RWPE2 (cell line): ENCODE results near the gene PDE7B.

Source experiments
- ATAC-seq: fragments of 200-7000 bp; cut with Tn5 transposase; 3 replicates; pipeline ENCODE4 v1.9.1; 2021; ENCODE audit warnings: low read depth
- DNase-seq: peaks from one replicate; pipeline ENCODE4 v3.0.0-alpha.2; 2020; ENCODE audit warnings: low spot score
- H3K27ac ChIP-seq: fragments of 450-650 bp; 2 replicates; pipeline ENCODE4 v1.5.1; 2017; ENCODE audit warnings: mild to moderate bottlenecking; ENCODE audit not compliant: poor library complexity, severe bottlenecking
- H3K27me3 ChIP-seq: fragments of 250-450 bp; sonication (Bioruptor Pico); 2 replicates; pipeline ENCODE4 v1.5.1; 2021; ENCODE audit warnings: mild to moderate bottlenecking, moderate library complexity; ENCODE audit not compliant: insufficient read depth, poor library complexity, severe bottlenecking
- H3K36me3 ChIP-seq: fragments of 250-450 bp; sonication (Bioruptor Pico); 2 replicates; pipeline ENCODE4 v1.5.1; 2020; ENCODE audit warnings: low read depth, mild to moderate bottlenecking, moderate library complexity
- H3K4me1 ChIP-seq: fragments of 250-450 bp; sonication (Bioruptor Pico); 2 replicates; pipeline ENCODE4 v1.5.1; 2021; ENCODE audit warnings: mild to moderate bottlenecking, moderate library complexity; ENCODE audit not compliant: insufficient read depth, poor library complexity, severe bottlenecking
- H3K4me3 ChIP-seq: fragments of 250-450 bp; sonication (Bioruptor Pico); 2 replicates; pipeline ENCODE4 v1.5.1; 2021; ENCODE audit warnings: mild to moderate bottlenecking, moderate library complexity; ENCODE audit not compliant: severe bottlenecking
- H3K9me3 ChIP-seq: fragments of 250-450 bp; sonication (Bioruptor Pico); 2 replicates; pipeline ENCODE4 v1.5.1; 2021; ENCODE audit warnings: mild to moderate bottlenecking, moderate library complexity; ENCODE audit not compliant: severe bottlenecking
- TF ChIP-seq, protein P1 (sequence below): fragments of 450-650 bp; IDR thresholded peaks from one replicate; pipeline ENCODE4 v1.5.1; 2017; ENCODE audit warnings: mild to moderate bottlenecking, moderate library complexity; ENCODE audit not compliant: poor library complexity, severe bottlenecking

Gene PDE7B

DNA sequence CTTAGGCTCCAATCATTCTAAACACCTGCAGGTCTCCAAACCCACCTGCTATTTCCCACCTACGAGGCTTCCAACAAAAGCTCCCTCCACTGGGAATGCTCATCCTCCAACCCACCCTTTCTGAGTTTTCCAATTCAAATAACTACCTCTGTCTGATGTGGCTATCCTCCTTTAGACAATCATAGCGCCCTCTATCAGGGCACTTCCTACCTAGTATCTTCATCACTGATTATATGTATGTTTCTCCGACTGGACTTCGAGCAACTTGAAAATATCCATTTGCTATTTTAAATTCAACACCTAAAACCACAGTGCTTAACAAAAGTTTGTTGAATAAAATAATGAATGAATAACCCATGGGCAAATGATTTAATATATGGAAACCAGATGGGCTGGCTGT is 357.3 kb downstream of the PDE7B start:
- no peak for ATAC-seq

DNA sequence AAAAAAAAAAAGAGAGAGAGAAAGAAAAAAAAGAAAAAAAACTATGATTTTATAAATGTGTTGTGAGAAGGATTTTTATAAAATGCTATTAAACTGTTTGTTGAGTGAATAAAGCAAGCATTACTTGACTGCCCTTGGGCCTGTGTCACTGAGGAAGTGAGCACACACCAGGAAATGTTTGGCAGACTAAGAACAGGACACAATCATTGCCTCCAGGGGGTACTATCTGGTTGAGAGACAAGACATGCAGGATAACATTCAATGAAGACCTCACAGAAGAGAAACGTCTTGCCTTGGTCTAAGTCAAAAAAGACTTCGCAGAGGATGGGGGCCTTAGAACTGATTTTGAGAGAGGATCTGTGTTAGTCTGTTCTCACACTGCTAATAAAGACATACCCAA is 358.0 kb downstream of the PDE7B start:
- no peak overlapping the region for H3K4me3 ChIP-seq
- ATAC-seq (no peak), DNase-seq (no peak)
- H3K4me1 ChIP-seq, result no peaks in the 10 kb centered on the region
- H3K27ac ChIP-seq, result no peak overlapping the region
- H3K27me3 ChIP-seq, result no peaks in the 10 kb centered on the region
- TF ChIP-seq, protein P1, sequence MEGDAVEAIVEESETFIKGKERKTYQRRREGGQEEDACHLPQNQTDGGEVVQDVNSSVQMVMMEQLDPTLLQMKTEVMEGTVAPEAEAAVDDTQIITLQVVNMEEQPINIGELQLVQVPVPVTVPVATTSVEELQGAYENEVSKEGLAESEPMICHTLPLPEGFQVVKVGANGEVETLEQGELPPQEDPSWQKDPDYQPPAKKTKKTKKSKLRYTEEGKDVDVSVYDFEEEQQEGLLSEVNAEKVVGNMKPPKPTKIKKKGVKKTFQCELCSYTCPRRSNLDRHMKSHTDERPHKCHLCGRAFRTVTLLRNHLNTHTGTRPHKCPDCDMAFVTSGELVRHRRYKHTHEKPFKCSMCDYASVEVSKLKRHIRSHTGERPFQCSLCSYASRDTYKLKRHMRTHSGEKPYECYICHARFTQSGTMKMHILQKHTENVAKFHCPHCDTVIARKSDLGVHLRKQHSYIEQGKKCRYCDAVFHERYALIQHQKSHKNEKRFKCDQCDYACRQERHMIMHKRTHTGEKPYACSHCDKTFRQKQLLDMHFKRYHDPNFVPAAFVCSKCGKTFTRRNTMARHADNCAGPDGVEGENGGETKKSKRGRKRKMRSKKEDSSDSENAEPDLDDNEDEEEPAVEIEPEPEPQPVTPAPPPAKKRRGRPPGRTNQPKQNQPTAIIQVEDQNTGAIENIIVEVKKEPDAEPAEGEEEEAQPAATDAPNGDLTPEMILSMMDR, result no peak
- H3K9me3 ChIP-seq, result no peaks in the 10 kb centered on the region
- no peaks in the 10 kb centered on the region for H3K36me3 ChIP-seq

More for the DNA sequence above, 357.3 kb downstream of the PDE7B start:
- H3K4me1 ChIP-seq, result no peaks in the 10 kb centered on the region
- H3K4me3 ChIP-seq, result no peak overlapping the region
- no peaks in the 10 kb centered on the region for H3K36me3 ChIP-seq
- no peak overlapping the region for H3K27ac ChIP-seq
- no peaks in the 10 kb centered on the region for H3K9me3 ChIP-seq
- TF ChIP-seq, protein P1, result no peak
- no peak for DNase-seq
- no peaks in the 10 kb centered on the region for H3K27me3 ChIP-seq

DNA sequence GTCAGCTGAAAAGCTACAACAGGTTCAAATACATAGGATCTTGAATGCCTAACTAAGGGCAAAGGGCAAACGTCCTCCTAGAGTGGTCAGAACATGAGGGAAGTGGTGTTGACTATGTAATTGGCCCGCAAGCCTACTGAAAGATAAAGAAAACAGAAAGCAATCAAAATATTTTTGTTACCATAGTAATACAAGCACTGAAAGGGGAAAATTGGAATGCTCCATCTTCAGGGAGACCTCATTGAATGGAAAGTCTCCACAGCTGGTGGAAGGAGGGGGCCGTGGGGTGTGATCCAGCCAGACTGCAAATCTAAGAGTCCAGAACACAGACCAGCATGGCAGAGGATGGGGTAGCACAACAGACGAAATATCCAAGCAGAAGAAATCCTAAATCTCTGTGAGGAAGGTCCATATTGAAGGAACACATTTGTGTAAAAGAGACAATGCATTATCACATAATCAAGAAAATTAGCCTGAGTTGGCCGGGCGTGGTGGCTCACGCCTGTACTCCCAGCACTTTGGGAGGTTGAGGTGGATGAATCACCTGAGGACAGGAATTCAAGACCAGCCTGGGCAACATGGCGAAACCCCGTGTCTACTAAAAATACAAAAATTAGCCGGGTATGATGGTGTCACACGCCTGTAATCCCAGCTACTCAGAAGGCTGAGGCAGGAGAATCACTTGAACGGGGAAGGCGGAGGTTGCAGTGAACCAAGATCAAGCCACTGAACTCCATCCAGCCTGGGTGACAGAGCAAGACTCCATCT is 359.1 kb downstream of the PDE7B start:
- no peak for ATAC-seq
- H3K4me3 ChIP-seq, result no peak overlapping the region
- no peak overlapping the region for H3K27ac ChIP-seq
- no peaks in the 10 kb centered on the region for H3K27me3 ChIP-seq
- H3K36me3 ChIP-seq, result no peaks in the 10 kb centered on the region
- TF ChIP-seq, protein P1, result no peak
- DNase-seq, result no peak
- H3K9me3 ChIP-seq, result no peaks in the 10 kb centered on the region
- H3K4me1 ChIP-seq, result no peaks in the 10 kb centered on the region

DNA sequence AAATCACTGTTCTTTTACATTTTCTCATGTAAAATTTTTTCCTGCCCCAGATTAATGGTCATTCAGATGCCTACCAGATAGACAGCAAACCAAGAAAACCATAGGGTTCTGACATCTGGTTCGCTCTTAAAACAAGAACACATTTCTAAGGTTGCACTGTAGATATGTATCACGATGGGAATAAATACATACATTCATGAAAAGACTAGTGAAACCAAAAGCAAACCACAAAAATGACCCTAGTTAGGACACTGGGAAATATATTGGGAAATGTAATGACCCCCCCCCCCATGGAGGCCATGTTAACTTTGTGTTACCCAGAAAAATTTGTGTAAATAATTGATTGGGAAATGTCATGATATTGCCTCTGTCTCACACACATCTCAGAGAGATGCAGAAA is 361.1 kb downstream of the PDE7B start:
- Histone ChIP-seq H3K36me3 (no peaks in the 10 kb centered on the region), H3K4me3 (no peak overlapping the region), H3K27me3 (no peaks in the 10 kb centered on the region), H3K27ac (no peak overlapping the region), H3K4me1 (no peaks in the 10 kb centered on the region), H3K9me3 (no peaks in the 10 kb centered on the region)
- DNase-seq, result no peak
- no peak for ATAC-seq
- TF ChIP-seq, protein P1, result no peak

DNA sequence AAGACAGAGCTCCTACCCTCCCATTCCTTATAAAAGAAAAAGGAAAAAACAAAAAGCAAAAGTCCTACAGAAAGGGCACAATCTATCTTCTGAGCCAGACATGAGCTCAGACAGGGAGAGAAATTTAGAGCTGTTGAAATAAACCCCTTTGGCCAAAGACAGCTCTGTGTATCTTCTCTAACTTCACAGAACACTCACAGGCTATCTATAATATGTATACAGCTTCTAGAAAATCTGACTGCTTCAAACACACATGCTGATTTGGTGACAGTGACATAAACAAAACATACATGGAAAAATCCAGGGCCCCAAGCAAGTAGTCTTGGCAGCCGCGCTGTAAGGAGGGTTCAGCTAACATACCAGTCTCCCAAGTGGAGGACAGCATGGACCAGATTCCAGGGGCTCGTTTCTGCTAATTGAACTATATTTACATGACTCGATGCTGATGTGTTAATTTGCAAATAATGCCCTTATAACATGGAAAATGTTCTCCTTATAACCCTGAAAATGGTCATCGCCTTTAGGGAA is 361.6 kb downstream of the PDE7B start:
- ATAC-seq, result no peak
- TF ChIP-seq, protein P1, result no peak
- H3K9me3 ChIP-seq, result no peaks in the 10 kb centered on the region
- H3K27ac ChIP-seq, result no peak overlapping the region
- no peaks in the 10 kb centered on the region for H3K4me1 ChIP-seq
- no peak overlapping the region for H3K4me3 ChIP-seq
- DNase-seq, result no peak
- no peaks in the 10 kb centered on the region for H3K36me3 ChIP-seq
- no peaks in the 10 kb centered on the region for H3K27me3 ChIP-seq
